GM21825 (cell line): ENCODE data around the gene IDH1.
"Not testable (repeated sequence)": the region's sequence is repeated elsewhere in the genome, so short reads cannot be mapped to it uniquely, and the experiment has no call there.

Source experiments
- ATAC-seq: cut with Tn5 transposase; IDR thresholded peaks from one replicate; pipeline ENCODE4 v1.9.1; 2021; ENCODE audit warnings: mild to moderate bottlenecking, moderate library complexity; ENCODE audit not compliant: unreplicated experiment

IDH1 gene

GRCh38 chr2:208254871-208255556, at the start of gene IDH1:
TSS of gene IDH1 (minus strand) at chr2:208255071. CDS start at chr2:208251551, 3,520 bp downstream.
- ATAC-seq: peak; percentile 78

DNA sequence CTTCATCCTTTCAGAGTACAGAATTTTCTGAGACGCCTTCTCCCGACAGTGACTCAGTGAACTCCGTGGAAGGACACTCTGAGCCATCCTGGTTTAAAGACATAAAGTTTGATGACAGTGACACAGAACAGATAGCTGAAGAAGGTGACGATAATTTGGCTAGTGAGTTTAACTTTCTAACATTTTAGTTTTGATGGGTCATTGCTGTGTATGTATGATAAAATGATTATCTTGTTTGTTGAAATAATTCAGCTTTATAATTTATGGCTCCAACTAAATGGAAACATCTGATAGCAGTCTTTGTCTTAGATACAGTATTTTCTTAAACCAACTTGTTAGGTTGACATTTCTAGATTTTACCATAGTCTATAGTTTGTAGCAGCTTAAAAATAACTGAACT, 49.3 kb upstream of the IDH1 start:
- no peak for ATAC-seq

- no peak for ATAC-seq
These were observed 46.2 kb upstream of the IDH1 start for GRCh38 chr2:208300847-208301618.

DNA sequence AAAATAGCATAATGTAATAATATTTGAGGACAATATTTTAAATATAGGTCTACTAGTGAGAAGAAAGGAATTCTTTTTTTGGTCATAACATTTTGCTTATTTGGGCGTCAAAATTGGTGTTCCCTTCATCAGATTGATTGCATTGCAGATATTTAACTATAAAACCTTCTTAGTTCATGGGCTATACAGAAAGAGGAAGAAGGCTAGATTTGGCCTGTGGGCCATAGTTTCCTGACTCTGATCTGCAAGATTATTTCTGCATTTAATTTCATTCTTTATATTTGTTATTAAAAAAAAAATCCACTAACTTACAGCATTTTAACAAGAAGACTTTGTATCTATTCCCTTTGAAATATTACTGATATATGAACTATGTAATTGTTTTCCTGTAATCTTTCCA, 43.1 kb upstream of the IDH1 start:
- ATAC-seq: no peak

GRCh38 chr2:208296610-208297009, 41.7 kb upstream of the IDH1 start:
- ATAC-seq: no peak

GRCh38 chr2:208295834-208296233, 41.0 kb upstream of the IDH1 start:
- ATAC-seq: no peak

DNA sequence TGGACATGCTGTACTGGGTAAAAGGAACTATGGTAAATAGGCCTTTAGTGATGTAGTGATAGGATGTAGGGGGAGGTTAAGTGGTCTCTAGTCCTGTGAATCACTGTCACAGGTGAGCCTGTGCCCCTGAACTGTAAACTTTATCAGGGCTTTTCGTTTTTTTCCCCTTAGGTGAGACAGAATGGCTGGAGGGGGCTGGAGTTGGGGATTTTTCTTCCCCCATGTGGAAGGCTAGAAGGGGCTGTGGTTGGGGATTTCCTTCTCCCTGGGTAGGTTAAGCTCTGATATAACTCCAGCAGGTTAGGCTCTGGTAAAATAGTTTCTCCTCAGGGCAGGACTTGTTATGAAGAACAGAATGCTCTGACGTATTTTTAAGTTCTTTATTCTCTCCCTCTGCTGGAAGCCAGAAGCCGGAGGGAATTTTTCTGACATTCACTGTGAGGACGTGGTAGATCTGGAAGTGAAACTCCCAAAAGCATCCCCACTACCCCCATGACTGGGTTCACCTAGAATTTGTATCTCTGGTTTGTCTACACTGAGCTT, 39.7 kb upstream of the IDH1 start:
- peak; percentile 68 for ATAC-seq

DNA sequence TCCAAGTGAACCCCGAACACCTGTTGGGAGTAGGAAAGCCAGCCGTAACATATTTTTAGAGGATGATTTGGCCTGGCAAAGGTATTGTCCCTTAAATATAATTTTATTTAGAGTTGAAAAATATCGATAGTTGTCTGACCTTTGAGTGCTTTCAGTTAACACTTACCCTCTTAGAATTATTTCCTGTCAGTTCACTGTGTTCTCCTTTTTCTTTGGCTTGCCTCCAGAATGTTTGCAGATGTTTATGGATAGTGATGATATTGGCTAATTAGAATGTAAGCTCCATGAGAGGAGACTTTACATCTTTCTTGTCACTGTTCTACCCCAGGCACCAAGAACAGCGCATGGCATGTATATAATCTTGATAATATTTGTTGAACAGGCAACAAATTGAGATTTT, 31.0 kb upstream of the IDH1 start:
- no peak for ATAC-seq

GRCh38 chr2:208280933-208281332, 26.1 kb upstream of the IDH1 start:
- ATAC-seq: peak; percentile 79

GRCh38 chr2:208280234-208280633, 25.4 kb upstream of the IDH1 start:
- ATAC-seq: no peak

GRCh38 chr2:208279236-208279635, 24.4 kb upstream of the IDH1 start:
- no peak for ATAC-seq

DNA sequence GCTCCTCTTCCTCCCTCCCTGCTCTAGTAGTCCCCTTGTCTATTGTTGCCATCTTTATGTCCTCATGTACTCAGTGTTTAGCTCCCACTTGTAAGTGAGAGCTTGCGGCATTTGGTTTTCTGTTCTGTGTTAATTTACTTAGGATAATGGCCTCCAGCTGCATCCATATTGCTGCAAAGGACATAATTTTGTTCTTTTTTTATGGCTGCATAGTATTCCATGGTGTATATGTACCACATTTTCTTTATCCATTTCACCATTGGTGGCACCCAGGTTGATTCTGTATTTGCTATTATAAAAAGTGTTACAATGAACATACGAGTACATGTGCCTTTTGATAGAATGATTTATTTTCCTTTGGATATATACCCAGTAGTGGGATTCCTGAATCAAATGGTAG, 23.7 kb upstream of the IDH1 start:
- ATAC-seq: no peak

DNA sequence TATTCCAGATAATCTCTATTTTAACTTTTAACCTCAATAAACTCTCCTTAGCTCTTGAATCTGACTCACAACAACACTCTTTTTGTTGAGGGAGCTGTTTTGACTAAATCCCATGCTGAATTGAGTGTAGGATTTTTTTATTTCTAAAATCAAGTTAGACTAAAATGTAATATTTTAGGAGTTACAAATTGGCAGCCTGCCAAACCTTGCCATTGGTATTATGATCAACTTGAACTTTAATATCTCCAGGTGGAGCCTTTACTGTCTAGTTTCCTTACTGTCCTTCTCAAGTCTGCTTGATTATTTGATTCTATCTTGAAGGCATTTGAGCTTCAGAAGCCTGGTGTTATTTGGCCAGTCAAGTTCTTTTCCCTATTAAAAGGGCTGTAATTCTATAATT, 19.9 kb upstream of the IDH1 start:
- ATAC-seq: no peak

DNA sequence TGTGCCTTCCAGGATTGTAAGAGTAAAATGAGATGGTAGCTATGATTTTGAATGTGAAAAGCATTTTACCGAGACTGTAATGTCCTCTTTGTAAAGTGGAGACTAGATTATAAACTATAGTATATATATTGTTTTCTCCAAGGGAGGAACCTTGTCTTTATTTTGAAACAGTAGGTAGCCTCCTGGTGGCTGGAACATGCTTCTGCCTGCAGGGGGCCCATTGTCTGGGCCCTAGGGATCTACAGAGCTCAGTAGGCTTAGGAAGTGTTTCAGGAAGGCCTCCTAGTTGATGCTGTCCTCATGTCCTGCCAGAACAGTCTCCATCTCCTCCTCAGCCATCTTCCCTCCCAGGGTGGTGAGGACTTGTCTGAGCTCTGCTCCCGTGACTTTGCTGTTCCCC, 14.2 kb upstream of the IDH1 start:
- ATAC-seq: no peak

DNA sequence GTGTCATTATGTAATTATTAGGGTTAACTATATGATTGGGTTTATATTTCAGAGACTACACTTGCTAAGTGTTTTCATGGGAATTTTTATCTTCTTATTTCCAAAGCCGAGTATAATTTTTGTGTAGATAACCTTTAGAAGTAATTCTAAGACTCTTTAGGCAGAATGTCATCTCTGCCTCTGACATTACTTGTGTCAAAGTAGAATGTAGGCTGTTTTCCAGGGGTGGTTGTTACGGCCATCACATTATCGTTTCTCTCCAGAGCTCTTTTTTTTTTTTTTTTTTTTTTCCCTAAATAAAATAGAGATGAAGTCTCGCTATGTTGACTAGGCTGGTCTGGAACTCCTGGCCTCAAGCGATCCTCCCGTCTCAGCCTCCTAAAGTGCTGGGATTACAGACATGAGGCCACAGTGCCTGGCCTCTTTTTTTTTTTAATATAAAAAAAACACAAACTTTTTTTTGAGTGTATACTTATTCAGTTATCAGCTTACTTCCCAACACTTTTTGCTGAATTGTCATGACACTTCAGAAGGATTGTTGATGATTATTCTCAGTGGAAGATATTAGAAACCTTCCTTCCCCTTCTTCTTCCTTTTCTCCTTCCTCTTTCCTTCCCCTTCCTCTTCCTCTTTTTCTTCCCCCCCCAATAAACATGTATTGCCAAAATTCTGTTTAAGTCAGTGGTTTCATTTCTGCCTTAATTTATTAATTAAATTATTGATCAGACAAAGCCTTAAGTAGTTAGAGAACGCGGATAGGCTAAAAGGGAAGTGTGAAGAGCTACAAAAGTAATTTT, 13.5 kb upstream of the IDH1 start:
- ATAC-seq: no peak

GRCh38 chr2:208267526-208267925, 12.7 kb upstream of the IDH1 start:
- not testable (repeated sequence) for ATAC-seq

DNA sequence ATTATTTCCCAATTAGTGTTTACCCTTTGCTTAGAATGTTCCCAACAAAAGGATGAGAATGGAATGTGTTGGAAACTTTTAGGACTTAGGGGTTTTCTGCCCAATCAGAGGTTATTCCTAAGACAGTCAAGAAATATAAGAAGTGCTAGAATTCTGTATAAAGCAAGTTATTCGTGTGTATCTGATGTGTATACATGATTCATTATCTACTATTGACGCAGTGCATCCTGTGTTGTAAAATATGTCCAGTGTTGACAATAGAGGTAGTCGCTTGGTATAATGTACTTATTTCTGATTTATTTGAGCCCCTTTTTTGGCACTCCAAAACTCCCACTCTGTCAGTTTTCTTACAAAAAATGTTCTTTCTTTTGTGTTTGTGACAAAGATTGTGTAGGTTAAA, 12.1 kb upstream of the IDH1 start:
- no peak for ATAC-seq

DNA sequence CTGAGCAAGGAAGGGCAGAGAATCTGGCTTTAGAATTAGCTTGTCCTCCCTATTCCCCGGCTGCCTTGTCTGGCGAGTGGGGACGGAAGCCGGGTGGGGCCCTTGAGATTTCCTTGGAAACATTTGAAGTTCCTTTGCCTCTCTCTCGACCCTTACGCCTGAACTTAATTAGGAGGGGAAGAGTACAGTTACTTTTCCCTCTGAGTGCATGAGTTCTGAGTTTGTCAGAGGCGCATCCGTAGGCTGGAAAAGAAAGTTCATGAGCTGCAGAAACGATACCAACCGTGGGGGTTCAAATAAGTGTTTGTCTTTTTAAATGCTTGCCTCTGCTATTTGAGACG, 11.7 kb upstream of the IDH1 start:
- peak; percentile 3 for ATAC-seq

DNA sequence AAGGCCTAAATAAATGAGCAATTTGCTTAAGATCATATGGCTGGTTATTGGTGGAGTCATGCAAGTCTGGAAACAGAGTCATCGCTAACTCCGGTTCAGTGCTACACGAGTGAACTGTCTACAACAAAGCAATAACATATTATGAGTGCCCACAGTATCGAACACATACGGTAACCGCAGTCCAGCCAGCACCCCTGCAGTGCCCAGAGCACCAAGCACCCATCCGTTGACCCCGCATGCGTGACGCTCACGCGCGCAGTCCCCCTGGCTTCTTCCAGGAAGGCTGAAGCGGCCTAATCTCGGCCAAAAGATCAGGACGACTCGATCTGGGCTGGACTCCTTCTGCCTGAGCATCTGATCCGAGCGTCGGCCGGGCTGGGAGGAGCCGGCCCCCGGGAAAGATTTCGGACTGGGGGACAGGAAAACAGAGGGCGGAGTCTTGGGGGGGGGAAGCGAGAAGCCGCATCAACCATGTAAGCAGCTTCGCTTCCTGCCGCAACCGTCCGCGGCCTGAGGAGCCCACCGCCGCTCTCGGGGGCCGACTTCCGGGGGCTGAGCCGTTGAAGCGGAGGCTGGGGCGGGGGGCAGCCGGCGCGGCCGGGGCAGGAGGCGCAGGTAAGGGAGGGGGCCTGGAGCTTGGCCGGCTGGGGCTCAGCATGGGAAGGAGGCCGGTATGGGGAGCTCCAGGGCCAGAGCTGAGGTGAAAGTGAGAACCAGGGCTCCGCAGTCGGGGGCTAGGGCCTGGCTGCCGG, 11.1 kb upstream of the IDH1 start, which contains the start of gene PIKFYVE:
Gene PIKFYVE (plus strand): TSS at position 455 of the 752 bp plus-strand sequence. CDS start 5,265 bp downstream, outside the sequence.
- ATAC-seq: peak; percentile 90

- peak; percentile 39 for ATAC-seq
These were observed 10.5 kb upstream of the IDH1 start for GRCh38 chr2:208265371-208265800.
